ENCODE measurements around the gene ELF3.
A peak's percentile ranks its signal among the peaks of the same experiment; 100 is the strongest.

The ELF3 gene

GRCh38 chr1:202007304-202007703 is 3.1 kb upstream of the ELF3 start:
- H3K4me3 ChIP-seq (ENCODE audit: control insufficient read depth, low read depth, low read length), result no peak overlapping the region
- TF ChIP-seq CTCF (conservative IDR thresholded peaks at IDR 0.05; ENCODE audit: control insufficient read depth, insufficient read depth, low read depth, low read length), result no peak
- no peak for DNase-seq (ENCODE audit: low read depth)

GRCh38 chr1:202007805-202008489 is 2.4 kb upstream of the ELF3 start:
- H3K4me3 ChIP-seq (ENCODE audit: control insufficient read depth, low read depth, low read length), result no peak overlapping the region
- DNase-seq (ENCODE audit: low read depth), result no peak
- no peak for TF ChIP-seq CTCF (conservative IDR thresholded peaks at IDR 0.05; ENCODE audit: control insufficient read depth, insufficient read depth, low read depth, low read length)

- peak; percentile 75 for DNase-seq (ENCODE audit: low read depth)
- no peak overlapping the region for H3K4me3 ChIP-seq (ENCODE audit: control insufficient read depth, low read depth, low read length)
- TF ChIP-seq CTCF (conservative IDR thresholded peaks at IDR 0.05; ENCODE audit: control insufficient read depth, insufficient read depth, low read depth, low read length), result peak; percentile 91
These were observed 834 bp upstream of the ELF3 start for GRCh38 chr1:202009326-202010179.

GRCh38 chr1:202011994-202012393 is 1.6 kb downstream of the ELF3 start:
- no peak for TF ChIP-seq CTCF (conservative IDR thresholded peaks at IDR 0.05; ENCODE audit: control insufficient read depth, insufficient read depth, low read depth, low read length)
- DNase-seq (ENCODE audit: low read depth), result no peak
- no peak overlapping the region for H3K4me3 ChIP-seq (ENCODE audit: control insufficient read depth, low read depth, low read length)

- no peak for TF ChIP-seq CTCF (conservative IDR thresholded peaks at IDR 0.05; ENCODE audit: control insufficient read depth, insufficient read depth, low read depth, low read length)
- no peak overlapping the region for H3K4me3 ChIP-seq (ENCODE audit: control insufficient read depth, low read depth, low read length)
- no peak for DNase-seq (ENCODE audit: low read depth)
These were observed 2.4 kb downstream of the ELF3 start for GRCh38 chr1:202012544-202013478.

- no peak for TF ChIP-seq CTCF (conservative IDR thresholded peaks at IDR 0.05; ENCODE audit: control insufficient read depth, insufficient read depth, low read depth, low read length)
These were observed 3.2 kb downstream of the ELF3 start for GRCh38 chr1:202013603-202014002.

More at GRCh38 chr1:202013603-202014002, 3.2 kb downstream of the ELF3 start:
- no peak overlapping the region for H3K4me3 ChIP-seq (ENCODE audit: control insufficient read depth, low read depth, low read length)
- DNase-seq (ENCODE audit: low read depth), result no peak
